ENCODE measurements around the gene STK32B.
"Not testable (repeated sequence)": the region's sequence is repeated elsewhere in the genome, so short reads cannot be mapped to it uniquely, and the experiment has no call there.

STK32B gene

GRCh38 chr4:5165420-5166369, 114.4 kb downstream of the STK32B start:
- no peak overlapping the region for H3K9ac ChIP-seq (ENCODE audit: low read length)
- no peak overlapping the region for H3K4me3 ChIP-seq (ENCODE audit: low read depth in 1 of 2, low read length in 2 of 2)
- no peaks in the 10 kb centered on the region for H3K4me1 ChIP-seq (ENCODE audit: insufficient read depth, low read length)
- no peaks in the 10 kb centered on the region for H3K27me3 ChIP-seq (ENCODE audit: control insufficient read depth in 1 of 2, insufficient read depth in 2 of 2, low read length in 2 of 2)
- no peak overlapping the region for H3K27ac ChIP-seq (ENCODE audit: low read depth, low read length)
- H3K36me3 ChIP-seq (ENCODE audit: insufficient read depth, low read length) = no peaks in the 10 kb centered on the region
- no peaks in the 10 kb centered on the region for H3K9me3 ChIP-seq (ENCODE audit: low read length)

GRCh38 chr4:5166377-5166776, 115.1 kb downstream of the STK32B start:
- no peaks in the 10 kb centered on the region for H3K9me3 ChIP-seq (ENCODE audit: low read length)
- no peaks in the 10 kb centered on the region for H3K27me3 ChIP-seq (ENCODE audit: control insufficient read depth in 1 of 2, insufficient read depth in 2 of 2, low read length in 2 of 2)
- H3K9ac ChIP-seq (ENCODE audit: low read length) = no peak overlapping the region
- H3K27ac ChIP-seq (ENCODE audit: low read depth, low read length) = no peak overlapping the region
- no peaks in the 10 kb centered on the region for H3K4me1 ChIP-seq (ENCODE audit: insufficient read depth, low read length)
- no peak overlapping the region for H3K4me3 ChIP-seq (ENCODE audit: low read depth in 1 of 2, low read length in 2 of 2)
- no peaks in the 10 kb centered on the region for H3K36me3 ChIP-seq (ENCODE audit: insufficient read depth, low read length)

- H3K36me3 ChIP-seq (ENCODE audit: insufficient read depth, low read length) = no peaks in the 10 kb centered on the region
- no peak overlapping the region for H3K9ac ChIP-seq (ENCODE audit: low read length)
- H3K4me1 ChIP-seq (ENCODE audit: insufficient read depth, low read length) = no peaks in the 10 kb centered on the region
- H3K27me3 ChIP-seq (ENCODE audit: control insufficient read depth in 1 of 2, insufficient read depth in 2 of 2, low read length in 2 of 2) = no peaks in the 10 kb centered on the region
- no peak overlapping the region for H3K4me3 ChIP-seq (ENCODE audit: low read depth in 1 of 2, low read length in 2 of 2)
- H3K9me3 ChIP-seq (ENCODE audit: low read length) = no peaks in the 10 kb centered on the region
- H3K27ac ChIP-seq (ENCODE audit: low read depth, low read length) = no peak overlapping the region
Measured at GRCh38 chr4:5168891-5169290, 117.6 kb downstream of the STK32B start.

GRCh38 chr4:5175836-5176235, 124.6 kb downstream of the STK32B start:
- not testable (repeated sequence) for H3K4me3 ChIP-seq (ENCODE audit: low read depth in 1 of 2, low read length in 2 of 2); H3K9ac ChIP-seq (ENCODE audit: low read length); H3K36me3 ChIP-seq (ENCODE audit: insufficient read depth, low read length); H3K9me3 ChIP-seq (ENCODE audit: low read length); H3K27ac ChIP-seq (ENCODE audit: low read depth, low read length); H3K27me3 ChIP-seq (ENCODE audit: control insufficient read depth in 1 of 2, insufficient read depth in 2 of 2, low read length in 2 of 2); H3K4me1 ChIP-seq (ENCODE audit: insufficient read depth, low read length)

- no peaks in the 10 kb centered on the region for H3K9me3 ChIP-seq (ENCODE audit: low read length)
Measured at GRCh38 chr4:5184606-5185005, 133.3 kb downstream of the STK32B start.

GRCh38 chr4:5185551-5185950, 134.3 kb downstream of the STK32B start:
- Histone ChIP-seq H3K4me3 (ENCODE audit: low read depth in 1 of 2, low read length in 2 of 2) (no peak overlapping the region), H3K27me3 (ENCODE audit: control insufficient read depth in 1 of 2, insufficient read depth in 2 of 2, low read length in 2 of 2) (no peaks in the 10 kb centered on the region), H3K9ac (ENCODE audit: low read length) (no peak overlapping the region), H3K9me3 (ENCODE audit: low read length) (no peaks in the 10 kb centered on the region), H3K36me3 (ENCODE audit: insufficient read depth, low read length) (no peaks in the 10 kb centered on the region), H3K27ac (ENCODE audit: low read depth, low read length) (no peak overlapping the region), H3K4me1 (ENCODE audit: insufficient read depth, low read length) (no peaks in the 10 kb centered on the region)

More at GRCh38 chr4:5184606-5185005, 133.3 kb downstream of the STK32B start:
- H3K27me3 ChIP-seq (ENCODE audit: control insufficient read depth in 1 of 2, insufficient read depth in 2 of 2, low read length in 2 of 2) = no peaks in the 10 kb centered on the region
- H3K36me3 ChIP-seq (ENCODE audit: insufficient read depth, low read length) = no peaks in the 10 kb centered on the region
- H3K27ac ChIP-seq (ENCODE audit: low read depth, low read length) = no peak overlapping the region
- H3K4me1 ChIP-seq (ENCODE audit: insufficient read depth, low read length) = no peaks in the 10 kb centered on the region
- no peak overlapping the region for H3K4me3 ChIP-seq (ENCODE audit: low read depth in 1 of 2, low read length in 2 of 2)
- no peak overlapping the region for H3K9ac ChIP-seq (ENCODE audit: low read length)

- H3K4me3 ChIP-seq (ENCODE audit: low read depth in 1 of 2, low read length in 2 of 2) = no peak overlapping the region
- no peaks in the 10 kb centered on the region for H3K4me1 ChIP-seq (ENCODE audit: insufficient read depth, low read length)
- no peak overlapping the region for H3K9ac ChIP-seq (ENCODE audit: low read length)
- no peaks in the 10 kb centered on the region for H3K9me3 ChIP-seq (ENCODE audit: low read length)
- no peak overlapping the region for H3K27ac ChIP-seq (ENCODE audit: low read depth, low read length)
- H3K36me3 ChIP-seq (ENCODE audit: insufficient read depth, low read length) = no peaks in the 10 kb centered on the region
- no peaks in the 10 kb centered on the region for H3K27me3 ChIP-seq (ENCODE audit: control insufficient read depth in 1 of 2, insufficient read depth in 2 of 2, low read length in 2 of 2)
Measured at GRCh38 chr4:5186271-5187064, 135.2 kb downstream of the STK32B start.

- Histone ChIP-seq H3K27me3 (ENCODE audit: control insufficient read depth in 1 of 2, insufficient read depth in 2 of 2, low read length in 2 of 2) (no peaks in the 10 kb centered on the region), H3K9me3 (ENCODE audit: low read length) (no peaks in the 10 kb centered on the region), H3K9ac (ENCODE audit: low read length) (no peak overlapping the region), H3K4me1 (ENCODE audit: insufficient read depth, low read length) (no peaks in the 10 kb centered on the region), H3K36me3 (ENCODE audit: insufficient read depth, low read length) (no peaks in the 10 kb centered on the region), H3K4me3 (ENCODE audit: low read depth in 1 of 2, low read length in 2 of 2) (no peak overlapping the region), H3K27ac (ENCODE audit: low read depth, low read length) (no peak overlapping the region)
Measured at GRCh38 chr4:5188130-5188529, 136.8 kb downstream of the STK32B start.

GRCh38 chr4:5191831-5192230, 140.6 kb downstream of the STK32B start:
- H3K9ac ChIP-seq (ENCODE audit: low read length) = no peak overlapping the region
- H3K9me3 ChIP-seq (ENCODE audit: low read length) = no peaks in the 10 kb centered on the region
- H3K27ac ChIP-seq (ENCODE audit: low read depth, low read length) = no peak overlapping the region
- no peaks in the 10 kb centered on the region for H3K4me1 ChIP-seq (ENCODE audit: insufficient read depth, low read length)
- no peaks in the 10 kb centered on the region for H3K36me3 ChIP-seq (ENCODE audit: insufficient read depth, low read length)
- no peaks in the 10 kb centered on the region for H3K27me3 ChIP-seq (ENCODE audit: control insufficient read depth in 1 of 2, insufficient read depth in 2 of 2, low read length in 2 of 2)
- H3K4me3 ChIP-seq (ENCODE audit: low read depth in 1 of 2, low read length in 2 of 2) = no peak overlapping the region

GRCh38 chr4:5192271-5192670, 141.0 kb downstream of the STK32B start:
- no peaks in the 10 kb centered on the region for H3K27me3 ChIP-seq (ENCODE audit: control insufficient read depth in 1 of 2, insufficient read depth in 2 of 2, low read length in 2 of 2)
- H3K4me3 ChIP-seq (ENCODE audit: low read depth in 1 of 2, low read length in 2 of 2) = no peak overlapping the region
- H3K27ac ChIP-seq (ENCODE audit: low read depth, low read length) = no peak overlapping the region

GRCh38 chr4:5192678-5193077, 141.4 kb downstream of the STK32B start:
- no peaks in the 10 kb centered on the region for H3K9me3 ChIP-seq (ENCODE audit: low read length)
- no peak overlapping the region for H3K4me3 ChIP-seq (ENCODE audit: low read depth in 1 of 2, low read length in 2 of 2)
- no peaks in the 10 kb centered on the region for H3K27me3 ChIP-seq (ENCODE audit: control insufficient read depth in 1 of 2, insufficient read depth in 2 of 2, low read length in 2 of 2)
- no peaks in the 10 kb centered on the region for H3K4me1 ChIP-seq (ENCODE audit: insufficient read depth, low read length)
- H3K27ac ChIP-seq (ENCODE audit: low read depth, low read length) = no peak overlapping the region
- no peak overlapping the region for H3K9ac ChIP-seq (ENCODE audit: low read length)
- no peaks in the 10 kb centered on the region for H3K36me3 ChIP-seq (ENCODE audit: insufficient read depth, low read length)

More at GRCh38 chr4:5192271-5192670, 141.0 kb downstream of the STK32B start:
- Histone ChIP-seq H3K9me3 (ENCODE audit: low read length) (no peaks in the 10 kb centered on the region), H3K36me3 (ENCODE audit: insufficient read depth, low read length) (no peaks in the 10 kb centered on the region), H3K9ac (ENCODE audit: low read length) (no peak overlapping the region), H3K4me1 (ENCODE audit: insufficient read depth, low read length) (no peaks in the 10 kb centered on the region)

Measured in muscle layer of colon (tissue), 2 donors.